Measurements from ENCODE around the gene RAPGEF4.

- TF ChIP-seq GATA2 (IDR thresholded peaks at IDR 0.05; ENCODE audit: low read depth, low read length) (no peak), GATA3 (IDR thresholded peaks at IDR 0.05; ENCODE audit: low read depth, low read length) (no peak)
Measured at GRCh38 chr2:172791953-172792352, 56.3 kb downstream of the RAPGEF4 start.
